DOHH2 (cell line): ENCODE data around the gene PIAS1.
A peak's percentile ranks its signal among the peaks of the same experiment; 100 is the strongest.
"Not testable (repeated sequence)": the region's sequence is repeated elsewhere in the genome, so short reads cannot be mapped to it uniquely, and the experiment has no call there.

ENCODE experiments used
- H3F3A ChIP-seq: fragments of 200-600 bp; sonication (generic), shearing (Covaris generic); 2 replicates; pipeline ENCODE4 v1.6.0; 2016; ENCODE audit warnings: antibody characterized with exemption, mild to moderate bottlenecking; ENCODE audit not compliant: control insufficient read depth, insufficient read depth
- H3K27ac ChIP-seq: fragments of 200-600 bp; sonication (generic); 2 replicates; pipeline ENCODE4 v1.5.1; 2014; ENCODE audit warnings: low read depth, mild to moderate bottlenecking, low read length, moderate library complexity
- H3K27me3 ChIP-seq: fragments of 200-600 bp; sonication (generic); 2 replicates; pipeline ENCODE4 v1.6.1; 2014; ENCODE audit warnings: mild to moderate bottlenecking, low read length, mixed read lengths; ENCODE audit not compliant: control insufficient read depth
- H3K36me3 ChIP-seq: fragments of 200-600 bp; sonication (generic); 2 replicates; pipeline ENCODE4 v1.6.1; 2014; ENCODE audit warnings: mild to moderate bottlenecking, low read length, moderate library complexity, mixed read lengths; ENCODE audit not compliant: control insufficient read depth
- H3K4me1 ChIP-seq: fragments of 200-600 bp; sonication (generic); 2 replicates; pipeline ENCODE4 v1.6.1; 2014; ENCODE audit warnings: mild to moderate bottlenecking, low read length, mixed read lengths; ENCODE audit not compliant: control insufficient read depth
- H3K4me2 ChIP-seq: fragments of 200-600 bp; sonication (generic); 2 replicates; pipeline ENCODE4 v1.6.0; 2014; ENCODE audit warnings: mild to moderate bottlenecking, low read length, moderate library complexity
- H3K4me3 ChIP-seq: fragments of 200-600 bp; sonication (generic); 2 replicates; pipeline ENCODE4 v1.5.1; 2014; ENCODE audit warnings: mild to moderate bottlenecking, low read length, mixed read lengths
- H3K79me2 ChIP-seq: fragments of 200-600 bp; sonication (generic); 2 replicates; pipeline ENCODE4 v1.6.1; 2014; ENCODE audit warnings: mild to moderate bottlenecking, low read length, mixed read lengths; ENCODE audit not compliant: control insufficient read depth
- H3K9me2 ChIP-seq: fragments of 200-600 bp; sonication (generic); replicated peaks from 2 replicates; pipeline ENCODE4 v1.6.1; 2014; ENCODE audit warnings: mild to moderate bottlenecking, low read length, mixed read lengths; ENCODE audit not compliant: control insufficient read depth
- H3K9me3 ChIP-seq: fragments of 200-600 bp; sonication (generic); 2 replicates; pipeline ENCODE4 v1.6.1; 2014; ENCODE audit warnings: antibody characterized with exemption, low read length, mixed read lengths; ENCODE audit not compliant: control insufficient read depth, insufficient read depth
- H4K20me1 ChIP-seq: fragments of 200-600 bp; sonication (generic); 2 replicates; pipeline ENCODE4 v1.6.0; 2014; ENCODE audit warnings: low read depth, mild to moderate bottlenecking, antibody characterized with exemption, low read length, moderate library complexity; ENCODE audit not compliant: control insufficient read depth, insufficient read depth
- CTCF ChIP-seq: fragments of 200-600 bp; sonication (generic); IDR thresholded peaks from one replicate; pipeline ENCODE4 v1.5.1; 2014; ENCODE audit warnings: antibody characterized with exemption, mild to moderate bottlenecking, low read depth, low read length; ENCODE audit not compliant: poor library complexity, severe bottlenecking
- EZH2phosphoT487 ChIP-seq: fragments of 200-600 bp; sonication (generic); IDR thresholded peaks from 2 replicates; pipeline ENCODE4 v1.6.1; 2017; ENCODE audit warnings: borderline replicate concordance, mild to moderate bottlenecking, antibody characterized with exemption, low read length, moderate library complexity, mixed read lengths

The PIAS1 gene

GRCh38 chr15:68223171-68223570 lies 169.1 kb downstream of the PIAS1 start:
- Histone ChIP-seq H3K79me2 (peaks cover 80% of the 10 kb centered on the region), H3K4me1 (peaks cover 39% of the 10 kb centered on the region), H4K20me1 (peaks cover 6% of the 10 kb centered on the region; the same call in 1 of the 2 replicates), H3K4me3 (no peak overlapping the region), H3K4me2 (no peak overlapping the region), H3K27ac (no peak overlapping the region), H3K9me3 (no peaks in the 10 kb centered on the region), H3F3A (peaks cover 8% of the 10 kb centered on the region), H3K36me3 (peaks cover 35% of the 10 kb centered on the region), H3K9me2 (no peaks in the 10 kb centered on the region), H3K27me3 (no peaks in the 10 kb centered on the region)
- TF ChIP-seq CTCF (no peak), EZH2phosphoT487 (no peak)

- H3K79me2 ChIP-seq, result peaks cover 80% of the 10 kb centered on the region
- H3K4me1 ChIP-seq, result peaks cover 44% of the 10 kb centered on the region
- H3K27me3 ChIP-seq, result no peaks in the 10 kb centered on the region
- H3K27ac ChIP-seq, result no peak overlapping the region
- H3K9me3 ChIP-seq, result no peaks in the 10 kb centered on the region
- H4K20me1 ChIP-seq, result no peaks in the 10 kb centered on the region
- no peak for TF ChIP-seq EZH2phosphoT487
- no peak for TF ChIP-seq CTCF
- H3K9me2 ChIP-seq, result no peaks in the 10 kb centered on the region
- H3K4me2 ChIP-seq, result no peak overlapping the region
- peaks cover 31% of the 10 kb centered on the region for H3K36me3 ChIP-seq
- no peak overlapping the region for H3K4me3 ChIP-seq
- peaks cover 8% of the 10 kb centered on the region for H3F3A ChIP-seq
Observed at GRCh38 chr15:68224108-68224507, 170.0 kb downstream of the PIAS1 start.

- TF ChIP-seq CTCF (no peak), EZH2phosphoT487 (no peak)
- peak overlapping the region; percentile 39 for H3K4me2 ChIP-seq
Observed at GRCh38 chr15:68224546-68225250, 170.6 kb downstream of the PIAS1 start.

GRCh38 chr15:68225442-68225841 lies 171.3 kb downstream of the PIAS1 start:
- peak overlapping the region; percentile 46 for H3K27ac ChIP-seq
- peak overlapping the region; percentile 39 for H3K4me2 ChIP-seq
- H3K4me1 ChIP-seq, result peaks cover 50% of the 10 kb centered on the region

More at GRCh38 chr15:68224546-68225250, 170.6 kb downstream of the PIAS1 start:
- H3F3A ChIP-seq, result peaks cover 8% of the 10 kb centered on the region
- peak overlapping the region; percentile 50 for H3K4me3 ChIP-seq
- no peaks in the 10 kb centered on the region for H3K9me2 ChIP-seq
- no peaks in the 10 kb centered on the region for H4K20me1 ChIP-seq
- peak overlapping the region; percentile 46 for H3K27ac ChIP-seq
- peaks cover 25% of the 10 kb centered on the region for H3K36me3 ChIP-seq
- no peaks in the 10 kb centered on the region for H3K9me3 ChIP-seq
- H3K79me2 ChIP-seq, result peaks cover 75% of the 10 kb centered on the region
- H3K27me3 ChIP-seq, result no peaks in the 10 kb centered on the region
- peaks cover 44% of the 10 kb centered on the region for H3K4me1 ChIP-seq

More at GRCh38 chr15:68225442-68225841, 171.3 kb downstream of the PIAS1 start:
- peaks cover 20% of the 10 kb centered on the region for H3K36me3 ChIP-seq
- not testable (repeated sequence) for H3F3A ChIP-seq, H3K9me3 ChIP-seq, H4K20me1 ChIP-seq, H3K9me2 ChIP-seq, H3K27me3 ChIP-seq
- H3K79me2 ChIP-seq, result peaks cover 67% of the 10 kb centered on the region
- H3K4me3 ChIP-seq, result peak overlapping the region; percentile 50
